Measurements from ENCODE around the gene HSPB2. TPM values are rescaled to one million over a fixed set of nuclear protein-coding genes. Genes with fewer than 3 reads are reported as not detected.

The HSPB2 gene
- 0.13 to 0.29 TPM in 2 of 5 replicates, not detected in the others for total RNA-seq (2022; extraction: Qiagen RNA extraction; ENCODE audit: low read depth)

GRCh38 chr11:111912535-111912934, at the start of gene HSPB2:
Gene HSPB2, plus strand, starts transcription at chr11:111912734. Its CDS starts 96 bp downstream, at chr11:111912830.

GRCh38 chr11:111870886-111871692, 41.4 kb upstream of the HSPB2 start, which contains the start of gene ALG9:
Gene ALG9, minus strand, starts transcription at chr11:111871581. Its CDS starts 99 bp downstream, at chr11:111871482.

GRCh38 chr11:111878849-111879636, 33.5 kb upstream of the HSPB2 start, which contains the start of the genes CFAP68 and FDXACB1:
Gene CFAP68, plus strand, starts transcription at chr11:111879541. Its CDS starts 20 bp downstream, at chr11:111879561.
Gene FDXACB1, minus strand, starts transcription at chr11:111879165. Its CDS starts 33 bp downstream, at chr11:111879132.

GRCh38 chr11:111911563-111912401, 752 bp upstream of the HSPB2 start, which contains the start of gene CRYAB:
Gene CRYAB, minus strand, starts transcription at chr11:111911770. Its CDS starts 46 bp downstream, at chr11:111911724.

GRCh38 chr11:111918390-111919256, 6.1 kb downstream of the HSPB2 start, which contains the start of gene C11orf52:
Gene C11orf52, plus strand, starts transcription at chr11:111918913. Its CDS starts 60 bp downstream, at chr11:111918973.

Other genes with a start within 250 kb of the HSPB2 start
- 14.9 to 18.9 TPM (median 17.0 TPM) in 5 replicates for gene PPP2R1B, start 146.3 kb upstream of the HSPB2 start, total RNA-seq (2022; extraction: Qiagen RNA extraction; ENCODE audit: low read depth)
- 16.4 to 21.3 TPM (median 20.4 TPM) in 5 replicates for gene ALG9, start 41.2 kb upstream of the HSPB2 start, total RNA-seq (2022; extraction: Qiagen RNA extraction; ENCODE audit: low read depth)
- 1.6 to 2.3 TPM (median 1.7 TPM) in 5 replicates for gene FDXACB1, start 33.6 kb upstream of the HSPB2 start, total RNA-seq (2022; extraction: Qiagen RNA extraction; ENCODE audit: low read depth)
- gene CFAP68, start 33.2 kb upstream of the HSPB2 start, total RNA-seq (2022; extraction: Qiagen RNA extraction; ENCODE audit: low read depth): 30.5 to 36.4 TPM (median 33.4 TPM) in 5 replicates
- 10.4 to 25.3 TPM (median 14.6 TPM) in 5 replicates for gene CRYAB, start 964 bp upstream of the HSPB2 start, total RNA-seq (2022; extraction: Qiagen RNA extraction; ENCODE audit: low read depth)
- not detected in 5 replicates for gene C11orf52, start 6.2 kb downstream of the HSPB2 start, total RNA-seq (2022; extraction: Qiagen RNA extraction; ENCODE audit: low read depth)
- gene DIXDC1, start 24.6 kb downstream of the HSPB2 start, total RNA-seq (2022; extraction: Qiagen RNA extraction; ENCODE audit: low read depth): 8.1 to 10.9 TPM (median 10.0 TPM) in 5 replicates
- gene DLAT, start 112.7 kb downstream of the HSPB2 start, total RNA-seq (2022; extraction: Qiagen RNA extraction; ENCODE audit: low read depth): 23.4 to 31.5 TPM (median 29.7 TPM) in 5 replicates
- 0.99 to 1.5 TPM (median 1.1 TPM) in 5 replicates for gene PIH1D2, start 161.3 kb downstream of the HSPB2 start, total RNA-seq (2022; extraction: Qiagen RNA extraction; ENCODE audit: low read depth)
- 13.0 to 15.5 TPM (median 13.7 TPM) in 5 replicates for gene NKAPD1, start 161.6 kb downstream of the HSPB2 start, total RNA-seq (2022; extraction: Qiagen RNA extraction; ENCODE audit: low read depth)
- 69.6 to 84.5 TPM (median 70.2 TPM) in 5 replicates for gene TIMM8B, start 174.0 kb downstream of the HSPB2 start, total RNA-seq (2022; extraction: Qiagen RNA extraction; ENCODE audit: low read depth)
- gene SDHD, start 174.1 kb downstream of the HSPB2 start, total RNA-seq (2022; extraction: Qiagen RNA extraction; ENCODE audit: low read depth): 65.9 to 85.7 TPM (median 72.4 TPM) in 5 replicates

Measured in A549 treated with GW870086 at 1 μM for 4 hours (cell line).